NB4 (cell line): ENCODE measurements around the gene ATP8B3.

Experiments used
- DNase-seq: peaks from one replicate; pipeline ENCODE4 v3.0.0; 2010; ENCODE audit warnings: low read depth
- H3K4me3 ChIP-seq: one replicate; pipeline ENCODE4 v1.5.1; 2011; ENCODE audit warnings: mild to moderate bottlenecking, low read depth, low read length, moderate library complexity
- MAX ChIP-seq: IDR thresholded peaks from 2 replicates; pipeline ENCODE4 v1.6.1; 2011; ENCODE audit warnings: low read depth, low read length
- MYC ChIP-seq: IDR thresholded peaks from 2 replicates; pipeline ENCODE4 v1.6.1; 2011; ENCODE audit warnings: low read depth, low read length
- POLR2A ChIP-seq: IDR thresholded peaks from 2 replicates; pipeline ENCODE4 v1.6.1; 2011; ENCODE audit warnings: mild to moderate bottlenecking; ENCODE audit not compliant: insufficient read length; ENCODE audit errors: extremely low read depth
- TF ChIP-seq, protein P1 (sequence below): IDR thresholded peaks from one replicate; pipeline ENCODE4 v1.5.1; 2012; ENCODE audit warnings: low read depth, low read length

Gene ATP8B3

DNA sequence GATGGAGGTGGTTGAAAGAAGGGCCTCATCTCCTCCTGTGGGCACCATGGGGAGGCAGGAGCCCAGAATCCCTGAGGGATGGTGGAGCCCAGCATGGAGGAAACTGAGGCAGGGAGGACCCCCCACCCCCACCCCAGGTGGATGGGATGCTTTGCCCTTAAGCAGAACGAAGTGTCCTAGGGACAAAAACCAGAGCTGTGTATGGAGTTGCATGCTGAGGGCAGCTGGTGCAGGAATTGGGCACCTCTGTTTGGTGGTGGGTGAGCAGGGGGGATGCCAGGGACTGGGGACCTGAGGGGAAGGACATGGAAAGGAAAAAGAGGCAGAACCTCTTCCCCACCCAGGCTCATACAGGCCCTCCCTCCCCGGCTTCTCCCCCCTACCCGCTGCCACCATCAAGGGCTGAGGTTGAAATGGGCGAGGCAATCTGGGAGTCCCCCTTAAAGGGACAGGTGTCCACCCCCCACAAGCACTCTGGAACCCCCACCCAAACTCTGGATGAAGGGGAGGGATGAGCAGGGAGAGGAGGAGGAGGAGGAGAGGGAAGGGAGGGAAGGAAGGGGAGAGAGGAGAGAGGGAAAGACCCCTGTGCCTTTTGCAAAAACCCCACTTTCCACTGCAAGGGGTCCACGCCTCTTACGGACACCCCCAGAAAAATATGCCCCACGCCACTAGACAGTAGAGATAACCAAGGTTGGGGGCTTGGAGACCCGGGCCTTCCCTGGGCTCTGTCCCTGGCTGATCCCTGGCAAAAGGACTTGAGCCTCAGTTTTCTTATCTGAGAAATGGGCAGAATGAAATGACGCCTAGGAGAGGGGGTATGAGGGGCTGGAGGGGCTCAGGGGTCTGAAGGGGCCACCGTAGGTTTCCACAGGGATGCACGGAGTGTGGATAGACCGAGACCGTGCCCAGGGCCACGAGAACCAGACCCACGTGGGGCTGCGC lies 52.8 kb downstream of the ATP8B3 start:
- no peak overlapping the region for H3K4me3 ChIP-seq
- no peak for DNase-seq
- TF ChIP-seq MAX = no peak
- TF ChIP-seq POLR2A = no peak
- TF ChIP-seq, protein P1, sequence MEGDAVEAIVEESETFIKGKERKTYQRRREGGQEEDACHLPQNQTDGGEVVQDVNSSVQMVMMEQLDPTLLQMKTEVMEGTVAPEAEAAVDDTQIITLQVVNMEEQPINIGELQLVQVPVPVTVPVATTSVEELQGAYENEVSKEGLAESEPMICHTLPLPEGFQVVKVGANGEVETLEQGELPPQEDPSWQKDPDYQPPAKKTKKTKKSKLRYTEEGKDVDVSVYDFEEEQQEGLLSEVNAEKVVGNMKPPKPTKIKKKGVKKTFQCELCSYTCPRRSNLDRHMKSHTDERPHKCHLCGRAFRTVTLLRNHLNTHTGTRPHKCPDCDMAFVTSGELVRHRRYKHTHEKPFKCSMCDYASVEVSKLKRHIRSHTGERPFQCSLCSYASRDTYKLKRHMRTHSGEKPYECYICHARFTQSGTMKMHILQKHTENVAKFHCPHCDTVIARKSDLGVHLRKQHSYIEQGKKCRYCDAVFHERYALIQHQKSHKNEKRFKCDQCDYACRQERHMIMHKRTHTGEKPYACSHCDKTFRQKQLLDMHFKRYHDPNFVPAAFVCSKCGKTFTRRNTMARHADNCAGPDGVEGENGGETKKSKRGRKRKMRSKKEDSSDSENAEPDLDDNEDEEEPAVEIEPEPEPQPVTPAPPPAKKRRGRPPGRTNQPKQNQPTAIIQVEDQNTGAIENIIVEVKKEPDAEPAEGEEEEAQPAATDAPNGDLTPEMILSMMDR = no peak
- TF ChIP-seq MYC = no peak

- no peak for DNase-seq
- no peak overlapping the region for H3K4me3 ChIP-seq
- TF ChIP-seq, protein P1 = no peak
- no peak for TF ChIP-seq MAX
- no peak for TF ChIP-seq MYC
- no peak for TF ChIP-seq POLR2A
Observed at GRCh38 chr19:1758231-1758577, 53.9 kb downstream of the ATP8B3 start.

GRCh38 chr19:1757468-1758230 lies 54.4 kb downstream of the ATP8B3 start:
- no peak for DNase-seq
- TF ChIP-seq MAX (no peak), MYC (no peak)
- TF ChIP-seq, protein P1 = no peak
- no peak overlapping the region for H3K4me3 ChIP-seq

DNA sequence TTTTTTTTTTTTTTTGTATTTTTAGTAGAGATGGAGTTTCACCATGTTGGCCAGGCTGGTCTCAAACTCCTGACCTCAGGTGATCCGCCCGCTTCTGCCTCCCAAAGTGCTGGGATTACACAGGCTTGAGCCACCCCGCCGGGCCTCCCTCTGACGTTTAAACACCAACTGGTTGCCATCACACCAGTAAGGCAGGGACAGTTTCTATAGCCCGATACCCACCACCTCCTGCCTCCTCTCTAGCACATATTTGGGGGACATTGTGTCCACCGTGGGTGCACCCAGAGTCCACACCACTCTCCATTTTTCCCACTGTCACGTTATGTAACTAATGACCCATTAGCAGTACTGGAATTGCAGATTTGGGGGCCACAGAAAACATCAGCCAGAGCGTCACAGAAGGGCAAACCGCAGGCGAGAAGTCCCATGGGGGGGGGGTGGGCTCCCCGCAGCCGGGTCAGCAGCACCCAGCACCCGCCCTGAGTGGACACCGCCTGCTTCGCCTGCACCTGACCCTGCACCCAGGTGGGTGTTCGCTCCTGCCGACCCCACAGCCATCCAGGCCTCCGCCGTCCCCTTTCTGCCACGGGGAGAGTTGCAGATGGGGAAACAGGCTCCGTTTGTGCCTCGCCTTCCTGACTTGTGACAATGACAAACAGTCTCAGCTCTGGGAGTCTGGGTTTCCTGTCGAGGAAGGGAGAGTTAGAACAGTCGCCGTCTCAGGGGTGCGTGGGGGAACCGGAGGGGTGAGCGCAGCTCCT lies 55.2 kb downstream of the ATP8B3 start:
- no peak for DNase-seq
- no peak overlapping the region for H3K4me3 ChIP-seq
- TF ChIP-seq, protein P1 = no peak
- TF ChIP-seq MAX (no peak), MYC (no peak), POLR2A (no peak)

- H3K4me3 ChIP-seq = no peak overlapping the region
- TF ChIP-seq MAX (no peak), MYC (no peak), POLR2A (no peak)
- TF ChIP-seq, protein P1 = no peak
- no peak for DNase-seq
Observed at GRCh38 chr19:1756264-1756663, 55.8 kb downstream of the ATP8B3 start.
